LNCaP clone FGC (cell line): Measurements from ENCODE around the gene CSNK1E.

Experiments used
- DNase-seq: peaks from one replicate; pipeline ENCODE4 v3.0.0-alpha.2; 2011; ENCODE audit warnings: low read depth
- H3K4me3 ChIP-seq: 2 replicates; pipeline ENCODE4 v1.5.1; 2011; ENCODE audit warnings: mild to moderate bottlenecking, low read depth, low read length, control low read depth
- CTCF ChIP-seq: IDR thresholded peaks from 2 replicates; pipeline ENCODE4 v1.5.1; 2012; ENCODE audit warnings: mild to moderate bottlenecking; ENCODE audit not compliant: control insufficient read depth, insufficient read depth; ENCODE audit errors: extremely low read depth

Gene CSNK1E

GRCh38 chr22:38255697-38256096 is 61.5 kb downstream of the CSNK1E start:
- no peak overlapping the region for H3K4me3 ChIP-seq
- no peak for DNase-seq
- TF ChIP-seq CTCF: no peak

DNA sequence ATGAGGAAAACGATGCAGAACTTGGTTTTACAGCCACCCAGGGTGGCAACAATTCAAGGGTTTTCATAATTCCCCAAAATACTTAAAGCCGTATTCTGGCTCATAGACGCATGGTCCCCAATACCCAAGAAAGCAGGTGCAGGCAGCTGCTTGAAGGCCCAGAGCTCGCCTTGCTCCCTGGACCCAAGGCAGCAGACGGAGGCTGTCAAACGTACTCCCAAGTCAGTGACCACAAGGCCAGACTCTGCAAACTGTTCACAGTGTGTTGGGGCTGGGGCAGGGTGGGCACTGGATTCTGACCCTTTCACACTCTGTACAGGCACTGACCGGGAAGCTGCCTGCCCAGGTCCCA is 65.9 kb downstream of the CSNK1E start:
- no peak for DNase-seq
- H3K4me3 ChIP-seq: no peak overlapping the region
- no peak for TF ChIP-seq CTCF

- no peak for DNase-seq
- no peak for TF ChIP-seq CTCF
- H3K4me3 ChIP-seq: no peak overlapping the region
These were observed 66.4 kb downstream of the CSNK1E start for GRCh38 chr22:38250643-38251340.

DNA sequence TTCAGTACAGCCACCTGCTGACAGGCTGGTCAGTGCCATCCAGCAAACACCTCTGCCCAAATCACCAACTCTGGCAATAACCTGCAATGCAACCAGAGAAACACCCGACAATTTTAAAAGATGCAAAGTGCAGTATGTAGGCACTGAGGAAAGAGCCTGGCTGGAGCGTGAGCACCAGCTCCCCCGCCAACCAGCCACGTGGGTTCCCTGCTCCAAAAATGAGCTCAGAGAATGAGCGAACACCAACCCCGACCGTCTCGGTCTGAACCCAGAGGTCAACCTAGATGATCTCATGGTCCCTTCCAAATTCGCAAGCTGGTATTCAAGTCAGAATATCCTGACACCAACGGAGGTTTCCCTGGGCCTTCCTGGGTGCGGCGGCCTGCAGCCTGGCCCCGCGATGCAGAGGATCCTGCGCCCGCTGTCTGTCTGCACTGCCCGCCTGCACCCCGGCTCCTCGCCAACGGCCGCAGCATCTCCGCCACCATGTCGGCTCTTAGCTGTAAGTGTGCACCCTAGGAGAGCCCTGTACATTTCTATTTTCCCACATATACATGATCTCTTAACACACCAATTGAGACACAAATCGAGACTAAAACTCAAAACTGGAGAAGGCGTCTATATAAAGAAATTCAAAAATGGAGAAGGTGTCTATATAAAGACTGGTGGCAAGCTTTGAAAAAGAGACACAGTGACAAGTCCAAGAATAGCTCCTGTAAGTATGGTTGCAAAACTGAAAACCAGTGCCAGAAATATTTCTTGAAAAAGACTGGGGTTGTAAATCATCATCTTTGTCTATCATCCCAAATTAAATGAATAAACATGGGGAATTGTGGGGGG is 67.2 kb downstream of the CSNK1E start:
- no peak for DNase-seq
- no peak overlapping the region for H3K4me3 ChIP-seq
- TF ChIP-seq CTCF: no peak

- no peak for DNase-seq
- no peak overlapping the region for H3K4me3 ChIP-seq
- TF ChIP-seq CTCF: no peak
These were observed 67.9 kb downstream of the CSNK1E start for GRCh38 chr22:38249301-38249700.

DNA sequence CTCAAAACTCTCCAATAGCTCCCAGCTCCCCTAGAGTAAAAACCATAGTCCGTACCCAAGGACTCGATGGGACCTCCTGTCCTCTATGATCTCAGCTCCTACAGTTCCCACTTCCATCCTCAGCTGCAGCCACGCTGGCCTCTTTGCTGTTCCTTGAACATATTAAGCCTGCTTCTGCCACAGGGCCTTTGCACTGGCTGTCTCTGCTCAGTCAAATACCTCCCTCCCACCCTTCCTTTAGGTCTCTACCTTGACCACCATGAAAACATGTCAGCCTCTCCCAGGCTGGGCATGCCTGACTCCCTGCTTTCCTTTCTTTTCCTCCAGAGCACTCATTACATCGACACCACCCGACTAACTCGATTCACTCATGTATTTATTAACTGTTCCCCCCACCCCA is 69.0 kb downstream of the CSNK1E start:
- no peak for DNase-seq
- no peak for TF ChIP-seq CTCF
- H3K4me3 ChIP-seq: no peak overlapping the region
